HG02623 (cell line): ENCODE measurements around the gene ROBO4.

Source experiments
- ATAC-seq: cut with Tn5 transposase; IDR thresholded peaks from one replicate; pipeline ENCODE4 v1.9.1; 2021; ENCODE audit warnings: moderate library complexity; ENCODE audit not compliant: unreplicated experiment

ROBO4 gene

DNA sequence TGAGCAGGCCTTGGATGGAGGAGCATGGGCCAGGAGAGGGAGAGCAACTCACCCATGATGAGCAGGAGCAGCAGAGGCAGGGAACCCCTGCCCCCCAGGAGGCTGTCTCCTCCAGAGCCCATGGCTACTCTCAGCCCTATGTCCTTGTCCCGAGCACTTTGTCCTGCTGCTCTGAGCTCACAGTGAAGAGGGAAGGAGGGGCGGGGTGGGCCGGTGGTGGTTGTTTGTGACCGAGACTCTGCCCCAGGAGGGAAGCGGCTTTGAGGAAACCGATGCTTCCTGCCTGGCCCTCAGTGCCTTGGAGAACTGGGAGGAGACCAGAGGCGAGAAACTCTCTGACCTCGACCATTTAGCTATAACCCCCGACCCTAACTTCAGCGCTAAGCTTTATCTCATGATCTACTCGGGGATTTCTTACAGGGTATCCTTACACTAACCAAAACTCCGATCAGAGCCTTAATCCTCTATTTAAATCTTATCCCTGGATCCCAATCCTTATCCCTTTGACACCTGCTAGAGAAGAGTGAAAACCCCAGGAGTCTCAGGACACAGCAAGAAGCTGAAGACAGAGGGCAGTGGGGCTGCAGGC, at the start of gene ROBO4:
ROBO4 (minus strand) TSS at position 192 of the 589 bp plus-strand sequence; CDS start at position 122, 70 bp downstream.
- no peak for ATAC-seq

DNA sequence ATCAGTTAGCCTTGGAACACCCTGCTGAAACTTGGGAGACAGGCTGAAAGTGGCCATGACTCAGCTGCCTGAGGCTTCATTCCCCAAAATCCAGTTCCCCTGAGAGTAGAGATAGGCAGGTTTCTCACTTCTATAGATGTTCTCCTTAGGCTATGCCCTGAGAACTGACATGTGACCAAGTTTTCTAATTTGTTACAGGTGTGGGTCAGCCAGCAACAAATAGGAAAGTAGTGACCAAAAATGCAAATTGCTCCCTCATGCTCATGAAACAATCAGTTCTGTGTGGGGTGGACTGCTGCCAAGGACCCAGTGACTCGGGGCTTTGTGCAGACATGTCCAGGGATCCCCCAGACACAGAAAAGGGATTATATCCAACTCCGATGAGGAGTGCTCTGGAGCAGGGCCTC, 49.1 kb upstream of the ROBO4 start:
- no peak for ATAC-seq

DNA sequence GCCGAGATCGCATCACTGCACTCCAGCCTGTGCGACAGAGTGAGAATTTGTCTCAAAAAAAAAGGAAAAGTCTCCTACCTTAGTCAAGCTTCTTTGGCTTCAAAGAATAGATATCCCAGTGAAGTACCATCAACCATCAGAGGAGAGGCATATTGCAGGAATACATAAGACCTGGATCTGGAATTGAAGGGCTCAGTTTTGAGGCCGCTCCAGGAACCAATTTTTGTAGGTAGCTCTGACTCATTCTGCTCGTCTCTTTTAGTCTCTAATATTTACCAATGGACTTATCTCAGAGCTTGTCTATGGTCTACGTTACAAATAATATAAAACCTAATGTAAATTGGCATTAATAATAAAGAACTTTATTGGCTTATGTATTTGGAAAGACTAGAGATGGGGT, 48.2 kb upstream of the ROBO4 start:
- no peak for ATAC-seq

DNA sequence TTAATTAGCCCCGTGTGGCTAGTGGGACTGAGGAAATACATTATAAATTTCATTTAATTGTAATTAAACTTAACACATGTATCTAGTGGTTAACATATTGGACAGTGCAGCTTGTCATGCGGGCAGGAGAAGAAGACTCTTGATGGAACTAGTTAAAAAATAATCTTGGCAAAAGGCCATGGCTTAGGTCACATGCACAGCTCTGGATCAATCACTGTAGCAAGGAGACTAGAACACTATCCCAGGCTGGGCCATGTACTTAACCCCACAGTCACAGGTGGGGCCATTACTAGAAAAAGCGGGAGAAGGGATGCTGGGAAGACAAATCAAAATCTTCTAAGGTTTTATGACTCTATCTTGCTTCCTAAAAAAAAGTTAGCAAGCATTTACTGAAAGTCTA, 46.9 kb upstream of the ROBO4 start:
- ATAC-seq = no peak

DNA sequence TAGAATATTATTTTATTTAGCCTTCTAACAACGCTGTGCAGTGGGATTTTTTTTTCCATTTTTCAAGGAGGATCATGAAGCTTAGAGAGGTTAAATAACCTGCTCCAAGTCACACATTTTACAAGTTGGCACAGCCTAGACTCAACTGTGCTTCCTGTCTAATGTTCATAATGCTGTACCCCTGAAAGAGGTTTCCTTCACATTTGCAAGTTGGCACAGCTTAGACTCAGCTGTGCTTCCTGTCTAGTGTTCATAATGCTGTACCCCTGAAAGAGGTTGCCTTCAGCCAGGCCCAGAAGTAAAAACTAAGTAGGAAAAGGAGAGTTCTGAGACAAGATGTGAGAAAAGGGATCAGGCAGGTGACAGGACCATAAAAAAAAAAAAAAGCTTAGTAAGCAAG, 46.1 kb upstream of the ROBO4 start:
- no peak for ATAC-seq

DNA sequence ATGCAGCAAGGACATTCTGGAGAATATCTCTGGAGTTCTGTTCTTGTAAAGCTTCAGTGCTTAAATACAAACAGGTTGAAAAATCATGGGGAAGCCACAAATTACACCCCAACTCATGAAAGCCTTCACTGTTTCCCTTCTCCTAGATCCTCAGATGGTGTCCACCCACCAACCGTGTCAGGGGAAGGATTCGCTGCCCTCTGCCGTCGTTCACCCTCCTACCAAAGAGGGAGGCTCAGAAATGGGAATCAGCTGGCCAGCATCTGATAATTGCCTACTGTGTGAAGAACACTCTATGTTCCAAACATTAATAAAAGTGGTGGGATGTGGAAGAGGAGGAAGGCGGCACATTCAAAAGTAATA, 45.6 kb upstream of the ROBO4 start:
- no peak for ATAC-seq

DNA sequence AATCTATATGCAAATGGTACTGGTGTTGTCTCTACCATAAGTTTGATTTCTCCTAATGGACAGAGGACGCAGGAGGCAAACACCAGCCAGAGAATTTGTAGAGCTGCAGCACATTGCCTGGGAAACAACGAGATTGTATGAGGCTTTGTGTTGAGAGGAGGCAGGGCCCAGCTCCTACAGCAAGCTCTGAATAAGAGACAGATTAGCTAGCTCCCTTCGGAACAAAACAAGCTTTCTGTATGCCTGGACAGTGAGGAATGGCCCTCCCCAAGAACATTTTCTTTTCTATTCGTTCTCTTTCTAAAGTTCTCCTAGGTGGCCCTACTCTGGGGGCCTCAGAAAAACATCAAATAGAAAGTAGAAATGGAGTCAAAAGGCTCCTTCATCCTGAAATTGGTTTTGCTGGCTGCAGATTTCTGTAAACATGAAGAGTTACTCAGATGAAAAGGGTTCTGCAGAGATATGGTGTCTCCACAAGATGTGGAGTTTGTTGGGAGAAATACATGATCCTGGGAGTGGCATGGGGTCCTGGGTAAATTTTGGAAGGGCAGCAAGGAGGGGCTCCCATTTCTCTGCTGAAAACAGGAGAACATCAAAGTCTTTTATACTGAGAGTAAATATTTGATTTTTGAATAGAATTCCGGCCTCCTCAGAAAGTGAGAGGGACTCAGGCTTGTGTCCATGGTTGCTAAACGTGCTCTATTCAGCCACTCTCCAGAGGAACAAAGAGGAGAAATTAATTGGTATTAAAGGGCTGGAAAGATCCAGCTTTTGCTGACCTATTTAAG, 45.0 kb upstream of the ROBO4 start:
- ATAC-seq = no peak

DNA sequence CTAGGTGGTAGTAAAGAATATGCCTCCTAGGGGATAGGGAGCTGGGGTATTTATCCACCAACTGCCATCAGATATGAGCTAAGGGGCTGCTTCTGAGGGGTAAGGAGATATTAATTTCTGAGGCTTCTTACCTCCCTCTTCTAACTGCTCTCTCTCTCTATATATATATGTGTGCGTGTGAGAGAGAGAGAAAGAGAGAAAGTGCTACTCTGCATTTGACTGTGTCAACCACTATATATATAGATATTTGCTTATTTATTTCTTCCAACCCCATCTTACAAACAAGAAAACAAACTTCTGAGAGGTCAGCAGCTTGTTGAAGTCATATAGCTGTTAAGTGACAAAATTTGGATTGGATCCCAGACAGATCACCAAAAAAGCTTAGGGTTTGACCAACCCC, 44.0 kb upstream of the ROBO4 start:
- ATAC-seq = no peak

DNA sequence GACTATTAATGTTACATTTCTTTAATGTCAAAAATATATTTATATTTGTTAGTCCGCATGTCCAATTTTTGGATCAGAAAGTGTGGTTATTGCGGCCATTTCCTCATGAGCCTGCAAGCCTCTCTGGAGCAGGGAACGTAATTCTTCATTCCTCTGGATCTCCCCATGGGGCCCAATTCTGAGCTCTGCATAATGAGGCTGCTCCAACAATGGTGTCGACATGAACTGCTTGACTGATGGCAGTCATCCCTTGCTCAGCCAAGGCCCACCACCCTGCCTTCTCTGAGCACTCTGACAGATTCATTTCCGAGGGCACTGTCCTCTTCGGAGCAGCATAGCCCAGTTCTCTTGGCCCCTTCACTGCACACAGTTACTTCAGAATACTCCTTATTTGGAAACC, 41.3 kb upstream of the ROBO4 start:
- ATAC-seq = no peak

DNA sequence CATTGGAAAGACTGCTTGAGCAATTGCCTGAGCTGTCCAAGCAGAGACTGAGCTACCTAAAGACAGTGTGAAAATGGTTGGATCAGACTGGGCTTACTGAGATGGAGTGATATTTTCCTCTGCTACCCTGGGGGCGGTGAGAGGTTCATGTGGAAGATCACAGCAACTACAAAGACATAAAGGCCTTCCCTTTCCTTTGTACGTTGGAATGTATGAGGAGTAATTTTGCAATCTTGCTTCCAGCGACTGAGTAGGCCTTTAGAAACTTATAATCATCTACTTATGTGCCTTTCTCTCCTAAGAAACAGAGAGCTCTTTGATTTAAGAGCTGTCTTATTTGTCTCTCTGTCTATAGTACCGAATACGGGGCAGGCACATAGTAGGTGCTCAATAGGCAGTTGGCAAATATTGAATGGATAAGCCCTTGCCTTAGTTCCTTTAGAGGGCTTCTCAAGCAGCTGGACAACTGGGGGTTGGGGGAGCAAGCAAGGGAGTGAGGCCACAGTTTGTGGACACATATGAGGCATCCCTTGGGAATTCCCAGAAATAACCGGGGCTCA, 40.6 kb upstream of the ROBO4 start:
- no peak for ATAC-seq

DNA sequence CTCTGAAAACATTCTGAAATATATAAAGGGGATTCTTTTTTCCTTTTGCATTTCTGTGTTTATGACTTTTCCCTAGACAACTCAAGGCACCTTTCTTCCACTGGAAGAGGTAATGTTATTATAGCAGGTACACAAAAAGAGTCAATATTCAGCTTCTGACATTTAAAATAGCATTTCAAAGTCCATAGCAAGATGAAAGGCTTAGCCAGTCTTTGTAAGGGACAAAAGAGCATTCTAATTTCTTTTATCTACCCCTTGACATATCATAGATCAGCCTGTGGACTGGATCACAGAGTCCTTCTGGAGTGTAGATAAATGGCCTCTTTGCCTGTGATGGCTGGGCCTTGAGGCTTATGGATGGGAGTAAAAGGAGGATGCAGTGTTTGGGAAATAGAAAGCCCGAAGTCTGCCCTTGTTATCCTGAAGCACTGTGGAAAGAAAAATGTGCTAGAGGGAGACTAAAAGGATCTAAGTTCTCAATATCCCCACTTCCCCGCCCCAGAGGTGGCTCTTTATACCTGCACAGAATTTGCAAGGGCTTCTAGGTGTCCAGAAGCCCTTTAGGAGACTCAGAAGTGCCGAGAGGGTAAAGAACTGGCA, 39.8 kb upstream of the ROBO4 start:
- no peak for ATAC-seq

DNA sequence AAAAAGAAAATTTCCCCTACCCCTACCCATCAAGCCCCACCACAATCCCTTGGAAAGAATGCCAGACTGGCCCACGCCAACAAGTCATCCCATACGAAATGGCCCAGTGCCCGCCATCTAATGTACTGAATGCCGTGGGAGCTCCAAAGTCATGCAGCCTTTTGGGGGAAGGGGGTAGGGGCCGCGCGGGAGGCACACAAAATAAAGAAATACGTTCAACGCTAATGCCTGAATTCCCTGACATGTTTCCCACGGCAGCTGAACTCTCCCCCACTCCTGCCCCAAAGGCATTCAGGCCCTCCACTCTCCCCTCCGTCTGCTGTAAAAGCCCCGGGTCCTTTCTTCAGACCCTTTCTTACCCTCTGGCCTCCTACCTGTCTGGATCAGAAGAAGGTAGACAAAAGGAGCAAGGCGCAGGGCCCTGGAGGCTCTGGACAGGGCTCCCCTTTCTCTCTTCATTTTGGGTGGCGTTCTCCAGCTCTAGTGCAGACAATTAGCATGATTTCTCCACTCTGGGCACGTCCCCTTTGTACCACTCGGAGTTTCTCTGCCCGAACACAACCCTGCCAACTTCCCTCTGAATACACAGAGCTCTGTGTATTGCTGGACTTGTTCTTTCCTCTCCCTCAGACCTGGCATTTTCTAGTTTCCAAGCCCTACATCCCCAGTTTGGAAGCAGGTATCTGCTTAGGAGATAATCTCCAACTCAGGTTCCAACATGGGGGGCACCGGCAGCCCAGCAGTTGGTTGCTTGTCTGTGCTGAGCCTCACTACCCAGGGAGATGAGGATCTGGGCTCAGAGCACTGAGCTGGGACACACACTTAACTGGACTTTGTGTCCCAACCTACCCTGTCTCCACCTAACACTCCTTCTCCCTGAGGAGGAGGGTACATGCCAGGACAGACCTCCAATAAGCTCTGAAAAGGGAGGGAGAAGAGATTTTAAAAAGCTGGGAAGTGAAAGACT, 38.2 kb upstream of the ROBO4 start, which contains the start of gene HEPACAM:
HEPACAM (minus strand) TSS at position 500 of the 967 bp plus-strand sequence; CDS start at position 459, 41 bp downstream.
- no peak for ATAC-seq

DNA sequence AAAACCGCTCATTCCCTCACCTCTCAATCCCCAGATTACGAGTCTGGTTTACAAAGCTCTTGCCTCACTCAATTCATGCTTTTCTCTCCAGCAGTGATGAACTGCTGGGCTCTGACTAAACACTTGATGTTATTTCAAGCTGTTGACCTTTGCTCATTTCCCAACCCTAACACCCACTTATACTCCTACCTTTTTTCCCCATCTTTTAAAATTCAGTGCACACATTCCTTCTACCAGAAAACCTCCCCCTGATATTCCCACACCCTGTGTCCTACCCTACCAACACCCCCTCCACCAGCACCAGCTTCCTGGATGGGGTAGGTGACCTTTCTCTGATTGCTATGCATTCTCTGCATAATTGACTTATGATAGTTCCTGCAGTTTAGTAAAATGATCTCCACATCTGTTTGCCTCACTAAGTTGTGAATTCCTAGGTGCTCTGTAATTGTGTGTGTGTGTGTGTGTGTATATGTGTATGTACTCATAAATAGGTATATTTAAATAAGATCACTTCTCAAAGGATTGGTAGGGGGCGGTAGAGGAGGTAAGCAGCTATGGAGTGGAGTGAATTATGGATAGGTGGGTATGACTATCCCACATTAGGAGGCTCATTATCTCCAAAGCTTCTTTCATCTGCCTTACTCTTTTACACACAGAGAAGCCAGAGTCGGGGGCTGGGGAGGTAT, 37.3 kb upstream of the ROBO4 start:
- no peak for ATAC-seq

DNA sequence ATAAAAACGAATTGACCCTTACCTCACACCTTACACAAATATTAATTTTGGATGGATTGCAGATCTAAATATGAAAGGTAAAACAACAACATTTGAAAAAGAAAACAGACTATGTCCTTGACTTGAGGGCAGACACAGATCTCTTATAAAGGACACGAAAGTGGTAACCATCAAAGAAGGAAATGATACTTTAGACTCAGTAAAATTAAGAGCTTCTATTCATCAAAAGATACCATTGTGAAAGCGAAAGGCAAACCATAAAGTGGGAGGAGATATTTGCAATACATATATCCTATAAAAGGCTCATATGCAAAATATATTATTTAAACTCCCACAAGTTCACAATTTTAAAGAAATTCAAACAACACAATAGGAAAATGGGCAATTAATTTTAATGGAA, 33.1 kb upstream of the ROBO4 start:
- ATAC-seq = peak; percentile 74

DNA sequence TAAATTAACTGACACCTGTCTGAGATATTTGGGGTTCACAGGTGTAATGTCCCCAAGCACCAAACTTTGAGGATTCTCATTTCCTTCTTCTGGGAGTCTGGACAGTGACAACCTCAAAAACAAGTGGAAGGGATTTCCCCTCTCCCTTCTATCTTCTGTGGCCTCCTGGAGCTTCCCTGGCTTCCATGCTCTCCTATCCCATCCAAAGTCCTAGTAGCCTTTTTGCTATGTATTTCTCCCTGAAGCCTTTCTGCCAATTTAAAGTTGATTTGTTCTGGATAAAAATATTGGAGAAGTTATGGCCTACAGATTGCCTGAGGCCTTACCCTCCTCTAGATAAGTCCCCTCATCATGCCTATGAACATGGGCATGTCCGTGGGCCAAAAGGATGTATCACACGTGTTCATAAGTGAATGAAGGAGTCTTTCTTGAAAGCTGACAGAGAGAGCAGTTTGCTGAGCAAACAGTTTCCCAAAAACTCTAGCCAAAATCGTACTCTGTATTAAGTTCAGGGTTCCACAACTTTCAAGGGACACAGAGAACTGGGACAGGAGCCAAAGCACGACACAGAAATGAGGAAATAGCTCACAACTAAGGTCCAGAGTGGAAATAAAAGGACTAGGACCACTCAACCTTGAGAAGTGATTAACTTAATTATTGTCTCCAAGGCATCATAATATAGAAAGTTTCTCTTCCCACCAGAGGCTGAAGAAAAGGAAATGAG, 31.4 kb upstream of the ROBO4 start:
- no peak for ATAC-seq

DNA sequence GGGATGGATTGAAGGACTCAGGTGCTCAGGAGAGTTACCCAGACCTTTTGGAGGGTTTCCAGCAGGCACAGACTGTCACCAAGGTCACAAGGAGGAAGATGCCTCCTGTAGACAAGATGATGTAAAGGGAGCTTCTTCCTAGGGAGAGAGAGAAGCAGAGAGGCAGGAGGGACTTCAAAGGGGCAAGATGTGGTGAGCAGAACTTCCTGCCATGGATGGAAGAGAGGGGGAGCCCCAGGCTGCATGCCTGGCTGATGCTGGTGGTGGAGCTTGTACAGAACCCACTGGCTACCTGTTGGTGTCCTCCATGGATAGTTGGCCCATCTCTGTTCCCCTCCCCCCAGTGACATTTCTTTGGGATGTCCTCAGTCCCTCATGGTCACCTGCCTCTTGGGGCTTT, 25.6 kb upstream of the ROBO4 start:
- ATAC-seq = no peak

DNA sequence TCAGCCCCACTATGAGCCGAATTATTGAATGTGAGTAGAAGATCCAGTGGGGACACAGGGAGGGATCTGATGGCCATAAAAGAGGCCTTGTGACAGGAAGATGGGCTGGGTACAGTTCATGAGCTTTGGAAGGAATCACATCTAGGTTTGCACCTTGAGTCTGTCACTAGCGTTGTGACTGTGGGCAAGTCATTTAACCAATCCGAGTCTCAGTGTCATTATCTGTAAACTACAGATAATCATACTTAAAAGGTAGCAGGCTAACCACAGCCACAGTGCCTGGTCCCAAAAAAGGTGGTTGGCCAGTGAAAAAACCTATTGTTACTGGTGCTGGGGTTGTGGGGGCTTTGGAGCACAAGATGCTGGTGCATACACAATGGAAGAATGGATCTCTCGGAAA, 25.2 kb upstream of the ROBO4 start:
- ATAC-seq = no peak

DNA sequence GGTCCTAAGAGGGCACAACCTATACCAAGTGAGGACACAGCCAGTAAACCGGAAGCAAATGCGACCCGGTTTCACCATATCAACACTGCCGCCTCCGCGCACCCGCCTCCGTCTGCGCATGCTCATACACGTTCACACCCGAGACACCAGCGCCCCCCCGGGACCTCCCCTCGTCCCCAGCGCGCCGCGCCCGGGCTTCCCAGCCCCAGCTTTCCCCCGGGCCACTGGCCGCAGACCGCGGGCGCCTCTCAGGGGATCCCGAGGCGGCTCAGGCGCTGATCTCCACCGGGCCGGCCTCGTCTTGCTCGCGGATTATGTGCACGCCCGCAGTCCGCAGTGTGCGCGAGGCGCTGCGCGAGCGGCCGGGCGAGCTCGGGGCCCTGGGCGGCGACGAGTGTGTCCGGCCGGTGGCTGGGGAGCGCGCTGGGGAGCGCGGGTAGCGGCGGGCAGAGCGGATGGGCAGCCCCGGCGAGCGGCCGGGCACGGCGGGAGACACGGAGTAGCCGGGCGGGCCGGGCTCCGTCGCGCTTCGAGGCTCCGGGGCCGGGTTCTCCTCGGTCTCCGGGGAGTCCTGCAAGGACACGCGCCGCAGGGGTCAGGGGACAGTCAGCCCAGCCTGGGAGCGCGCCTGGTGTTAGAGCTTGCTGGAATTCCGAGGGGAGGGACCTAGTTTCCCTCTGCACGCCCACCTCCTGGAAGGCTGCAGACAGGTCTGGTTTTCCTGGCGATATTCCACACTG, 23.4 kb upstream of the ROBO4 start:
- ATAC-seq = no peak

DNA sequence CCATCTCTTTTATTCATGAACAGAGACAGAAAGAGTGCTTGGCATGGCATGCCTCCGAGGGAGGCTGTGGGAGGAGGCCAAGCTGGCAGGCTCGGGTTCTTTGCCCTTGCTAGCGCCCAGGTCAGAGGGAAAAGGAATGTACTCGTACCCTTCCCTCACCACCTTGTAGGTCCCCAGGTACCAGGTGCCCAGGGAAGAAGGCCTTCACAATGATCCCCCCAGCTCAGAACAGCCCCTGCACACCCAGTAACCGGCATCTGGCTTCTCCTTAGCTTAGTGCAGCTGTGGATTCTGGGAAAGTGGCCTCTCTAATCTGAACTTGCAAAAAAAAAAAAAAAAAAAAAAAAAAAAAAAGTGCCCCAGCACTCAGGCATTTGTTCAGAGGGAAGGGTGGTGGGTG, 22.7 kb upstream of the ROBO4 start:
- no peak for ATAC-seq
